Endothelial cell of umbilical vein (primary cell): ENCODE data around the gene PGAP3. TPM values are rescaled to one million over a fixed set of nuclear protein-coding genes. Genes with fewer than 3 reads are reported as not detected.

Source experiments
- BruUV-seq: library from RNA; stranded (reverse); fragments of 400-500 nt; replicated peaks from 2 replicates; lab custom pipeline; 2021; lab: Mats Ljungman, UMichigan
- CTCF ChIA-PET: fragments of 300-600, 350-600 bp; sonication (Branson Sonifier 250); formaldehyde crosslinking; loops from one replicate; lab custom pipeline; 2021; ENCODE audit warnings: antibody characterized with exemption, inconsistent platforms; lab: Charles Lee
- POLR2A ChIA-PET: fragments of 300-600, 350-600 bp; sonication (Branson Sonifier 250); formaldehyde crosslinking; loops from one replicate; lab custom pipeline; 2021; ENCODE audit warnings: antibody characterized with exemption, inconsistent platforms; lab: Charles Lee
- DNase-seq: peaks from one replicate; pipeline ENCODE4 v3.0.0-alpha.2; 2011; ENCODE audit warnings: low read depth, low spot score
- FAIRE-seq: peaks from 2 replicates; lab custom pipeline; 2011; peaks lifted over from hg19 to GRCh38; lab: Jason Lieb, UNC
- H2AFZ ChIP-seq: 2 replicates; pipeline ENCODE4 v1.6.0; 2012; ENCODE audit warnings: low read depth, low read length, control low read depth, inconsistent platforms
- H3K27ac ChIP-seq: 2 replicates; pipeline ENCODE4 v1.5.1; 2011; ENCODE audit warnings: low read depth, mild to moderate bottlenecking, control low read depth, low read length, moderate library complexity; ENCODE audit not compliant: insufficient read depth
- H3K27me3 ChIP-seq, 2 experiments: 2 replicates each; pipeline versions ENCODE4 v1.6.0 to v1.6.1; 2011; ENCODE audit warnings: low read length in 2 of 2, mixed read lengths in 1 of 2; ENCODE audit not compliant: control insufficient read depth in 2 of 2, insufficient read depth in 2 of 2
- H3K36me3 ChIP-seq, 2 experiments: 2 replicates in 1 of 2; 3 replicates in 1 of 2; pipeline ENCODE4 v1.5.1; 2011; ENCODE audit warnings: low read length in 2 of 2, mild to moderate bottlenecking in 1 of 2, moderate library complexity in 1 of 2; ENCODE audit not compliant: control insufficient read depth in 2 of 2, insufficient read depth in 2 of 2; ENCODE audit errors: extremely low read depth in 1 of 2
- H3K4me1 ChIP-seq: 3 replicates; pipeline ENCODE4 v1.5.1; 2011; ENCODE audit warnings: mild to moderate bottlenecking, low read length; ENCODE audit not compliant: control insufficient read depth, insufficient read depth; ENCODE audit errors: extremely low read depth
- H3K4me2 ChIP-seq: 2 replicates; pipeline ENCODE4 v1.6.1; 2011; ENCODE audit warnings: low read length, control low read depth, mixed read lengths; ENCODE audit not compliant: insufficient read depth
- H3K4me3 ChIP-seq, 3 experiments: fragments of 200-600 bp in 1 of 3; sonication (generic), shearing (Covaris generic) in 1 of 3; replicated peaks in 1 of 3; 2 replicates each; pipeline ENCODE4 v1.5.1; 2011 to 2016; ENCODE audit warnings: control low read depth in 3 of 3, low read length in 3 of 3, mild to moderate bottlenecking in 2 of 3, inconsistent platforms in 1 of 3, low read depth in 1 of 3, moderate library complexity in 1 of 3; ENCODE audit not compliant: insufficient read depth in 1 of 3
- H3K79me2 ChIP-seq: 2 replicates; pipeline ENCODE4 v1.6.0; 2012; ENCODE audit warnings: low read length, inconsistent platforms; ENCODE audit not compliant: control insufficient read depth, insufficient read depth
- H3K9ac ChIP-seq: replicated peaks from 2 replicates; pipeline ENCODE3; 2011; ENCODE audit warnings: low read length, control low read depth; ENCODE audit not compliant: insufficient read depth; ENCODE audit errors: extremely low read depth
- H3K9me1 ChIP-seq: replicated peaks from 3 replicates; pipeline ENCODE4 v1.6.0; 2011; ENCODE audit warnings: mild to moderate bottlenecking, low read length; ENCODE audit not compliant: control insufficient read depth, insufficient read depth; ENCODE audit errors: extremely low read depth
- H3K9me3 ChIP-seq: replicated peaks from 2 replicates; pipeline ENCODE4 v1.5.1; 2012; ENCODE audit warnings: low read length, inconsistent platforms; ENCODE audit not compliant: control insufficient read depth, insufficient read depth
- H4K20me1 ChIP-seq: replicated peaks from 2 replicates; pipeline ENCODE3; 2011; ENCODE audit warnings: mild to moderate bottlenecking, low read length; ENCODE audit not compliant: control insufficient read depth, insufficient read depth; ENCODE audit errors: extremely low read depth
- CTCF ChIP-seq, 2 donors: IDR thresholded peaks; 1 replicate in 1 of 2; 2 replicates in 1 of 2; pipeline ENCODE4 v1.5.1; 2011; ENCODE audit warnings: low read length in 2 of 2, mild to moderate bottlenecking in 2 of 2, moderate library complexity in 2 of 2, control low read depth in 1 of 2, inconsistent platforms in 1 of 2, low read depth in 1 of 2; ENCODE audit not compliant: insufficient read depth in 1 of 2; ENCODE audit errors: extremely low read depth in 1 of 2
- EZH2 ChIP-seq: IDR thresholded peaks from 2 replicates; pipeline ENCODE4 v1.6.1; 2012; ENCODE audit warnings: borderline replicate concordance, low read depth, mild to moderate bottlenecking, moderate library complexity, low read length, inconsistent platforms; ENCODE audit not compliant: severe bottlenecking
- FOS ChIP-seq: IDR thresholded peaks from 2 replicates; pipeline ENCODE4 v1.6.1; 2011; ENCODE audit warnings: mild to moderate bottlenecking, low read length, moderate library complexity, borderline replicate concordance; ENCODE audit not compliant: insufficient read depth
- GATA2 ChIP-seq: IDR thresholded peaks from 2 replicates; pipeline ENCODE4 v1.7.0; 2011; ENCODE audit warnings: low read depth, mild to moderate bottlenecking, moderate library complexity, mixed read lengths, low read length; ENCODE audit not compliant: insufficient read length, insufficient read depth
- JUN ChIP-seq: IDR thresholded peaks from 2 replicates; pipeline ENCODE4 v1.6.1; 2011; ENCODE audit warnings: borderline replicate concordance, low read depth; ENCODE audit not compliant: insufficient read length, insufficient read depth
- MAX ChIP-seq: IDR thresholded peaks from 2 replicates; pipeline ENCODE4 v1.6.1; 2011; ENCODE audit not compliant: insufficient read depth, insufficient read length
- MYC ChIP-seq: IDR thresholded peaks from one replicate; pipeline ENCODE4 v1.6.1; 2011; ENCODE audit warnings: mild to moderate bottlenecking, low read depth, low read length
- POLR2AphosphoS5 ChIP-seq: IDR thresholded peaks from 2 replicates; pipeline ENCODE4 v1.6.1; 2012; ENCODE audit warnings: low read depth, mild to moderate bottlenecking, control low read depth, low read length, moderate library complexity; ENCODE audit not compliant: insufficient read depth
- dilution Hi-C: fragments of 300-500 bp; cut with MboI; formaldehyde crosslinking; loops from one replicate; pipeline ENCODE4 v1.15.0; 2019; ENCODE audit warnings: low sequenced_read_pairs; ENCODE audit not compliant: extremely low pct_ligation_motif_present
- intact Hi-C: fragments of 100-400 bp; cut with micrococcal nuclease; formaldehyde crosslinking; loops from one replicate; pipeline ENCODE4 v1.10.0; 2022
- polyA plus RNA-seq, 4 experiments: library from polyadenylated mRNA; depleted of rRNA in 3 of 4; stranded (reverse) in 3 of 4; unstranded in 1 of 4; fragments of >200 nt; gene quantifications; 2 replicates each; pipeline versions ENCODE4 v1.2.1 to v1.2.3, GENCODE V29; 2011 to 2012; ENCODE audit warnings: missing spikeins in 1 of 4
- total RNA-seq: library from RNA; stranded (reverse); gene quantifications from 2 replicates; pipeline ENCODE4 v1.2.3, GENCODE V29; 2021

Gene PGAP3
- total and polyA plus RNA-seq, 2 donors (not counting 3 experiments of a cell fraction or from before 2014, with no cell fraction given) = 6.4 to 14.9 TPM

DNA sequence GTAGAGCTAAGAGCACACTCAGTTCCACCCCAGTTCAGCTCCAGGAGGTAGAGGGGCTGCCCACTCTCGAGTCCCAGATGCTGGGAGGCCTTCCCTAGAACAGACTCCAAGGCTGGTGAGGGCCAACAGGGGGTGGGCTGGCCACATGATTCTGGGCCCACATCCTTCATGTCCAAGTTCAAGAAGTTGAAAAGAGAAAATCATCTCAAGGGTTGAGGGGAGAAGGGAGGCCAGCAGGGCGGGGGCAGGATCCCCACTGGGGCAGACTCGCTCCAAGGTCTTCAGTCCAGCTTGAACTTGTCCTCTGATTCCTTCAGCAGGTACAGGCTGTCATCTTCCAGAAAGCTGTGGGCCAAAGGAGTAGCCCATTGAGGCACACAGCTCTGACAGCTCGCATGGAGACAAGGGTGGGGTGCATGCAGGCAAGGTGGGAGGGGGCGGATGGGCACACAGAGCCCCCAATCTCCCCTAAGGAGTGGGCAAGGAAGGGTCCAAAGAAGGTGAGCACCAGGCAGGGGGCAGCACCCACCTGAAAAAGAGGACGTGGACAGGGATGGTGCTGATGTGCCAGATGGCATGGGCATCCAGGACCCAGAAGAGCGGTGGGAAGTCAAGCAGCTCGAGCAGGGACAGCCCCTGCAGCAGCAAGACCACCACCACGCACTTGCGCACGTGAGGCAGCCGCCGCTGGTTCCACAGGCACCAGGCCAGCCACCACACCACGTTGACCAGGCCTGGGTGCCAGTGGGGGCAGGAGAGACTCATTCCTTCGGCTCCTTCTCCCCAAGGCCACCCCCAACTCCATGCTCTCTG, 15.1 kb downstream of the PGAP3 start:
- H3K4me2 ChIP-seq = no peak overlapping the region
- no peaks in the 10 kb centered on the region for H3K79me2 ChIP-seq
- FAIRE-seq (no peak), DNase-seq (no peak)
- no peaks in the 10 kb centered on the region for H3K36me3 ChIP-seq
- H3K9me1 ChIP-seq = no peaks in the 10 kb centered on the region
- TF ChIP-seq EZH2 (no peak), CTCF (IDR thresholded peaks at IDR 0.05; ENCODE audit: extremely low read depth in 1 of 2, insufficient read depth in 1 of 2, low read depth in 1 of 2, low read length in 2 of 2) (no peak), FOS (no peak), GATA2 (no peak), POLR2AphosphoS5 (no peak), MYC (no peak), JUN (no peak), MAX (no peak)
- no TSS peak for BruUV-seq
- no peaks in the 10 kb centered on the region for H4K20me1 ChIP-seq
- ChIA-PET CTCF (interaction anchor here (0.8 to 13.1 kb wide), 13 partner anchors 8 to 466 kb away, joined by 3 to 291 read pairs (median 5); no protein-coding TSS in a partner anchor), POLR2A (no interaction called here)
- H3K27me3 ChIP-seq = peaks cover 0 to 2% of the 10 kb centered on the region in 2 experiments
- no peak overlapping the region for H3K27ac ChIP-seq
- no peaks in the 10 kb centered on the region for H3K9me3 ChIP-seq
- H3K9ac ChIP-seq = no peak overlapping the region
- H3K4me3 ChIP-seq = no peak overlapping the region
- no peaks in the 10 kb centered on the region for H3K4me1 ChIP-seq
- dilution Hi-C loops (no loop called here), intact Hi-C loops (loop anchor here (1.0 kb wide), 1 partner anchor 50 kb away; no protein-coding TSS in a partner anchor)
- H2AFZ ChIP-seq = no peak overlapping the region
